Measurements from ENCODE around the gene CCDC61.

GRCh38 chr19:46022061-46022430 is 26.8 kb downstream of the CCDC61 start:
- TF ChIP-seq, protein P1, sequence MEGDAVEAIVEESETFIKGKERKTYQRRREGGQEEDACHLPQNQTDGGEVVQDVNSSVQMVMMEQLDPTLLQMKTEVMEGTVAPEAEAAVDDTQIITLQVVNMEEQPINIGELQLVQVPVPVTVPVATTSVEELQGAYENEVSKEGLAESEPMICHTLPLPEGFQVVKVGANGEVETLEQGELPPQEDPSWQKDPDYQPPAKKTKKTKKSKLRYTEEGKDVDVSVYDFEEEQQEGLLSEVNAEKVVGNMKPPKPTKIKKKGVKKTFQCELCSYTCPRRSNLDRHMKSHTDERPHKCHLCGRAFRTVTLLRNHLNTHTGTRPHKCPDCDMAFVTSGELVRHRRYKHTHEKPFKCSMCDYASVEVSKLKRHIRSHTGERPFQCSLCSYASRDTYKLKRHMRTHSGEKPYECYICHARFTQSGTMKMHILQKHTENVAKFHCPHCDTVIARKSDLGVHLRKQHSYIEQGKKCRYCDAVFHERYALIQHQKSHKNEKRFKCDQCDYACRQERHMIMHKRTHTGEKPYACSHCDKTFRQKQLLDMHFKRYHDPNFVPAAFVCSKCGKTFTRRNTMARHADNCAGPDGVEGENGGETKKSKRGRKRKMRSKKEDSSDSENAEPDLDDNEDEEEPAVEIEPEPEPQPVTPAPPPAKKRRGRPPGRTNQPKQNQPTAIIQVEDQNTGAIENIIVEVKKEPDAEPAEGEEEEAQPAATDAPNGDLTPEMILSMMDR (IDR thresholded peaks at IDR 0.05) = no peak
- TF ChIP-seq EZH2 (IDR thresholded peaks at IDR 0.05; ENCODE audit: borderline replicate concordance, insufficient read depth, low read depth, low read length, poor library complexity, severe bottlenecking) = no peak

Data from B cell (primary cell).